A549 (cell line): ENCODE measurements around the gene NCOA1. TPM values are rescaled to one million over a fixed set of nuclear protein-coding genes. Genes with fewer than 3 reads are reported as not detected.

Experiments used
- ATAC-seq, 2 experiments: fragments of 200-7000 bp in 1 of 2; fragments of >200 bp in 1 of 2; cut with Nextera tagmentation in 1 of 2; cut with Tn5 transposase in 1 of 2; 3 replicates each; pipeline versions ENCODE4 v1.8.0 to v1.9.1; 2018 to 2020; ENCODE audit warnings: mild to moderate bottlenecking in 1 of 2, moderate library complexity in 1 of 2
- CTCF ChIA-PET: fragments of 300-600 bp; sonication (Branson Sonifier 250); formaldehyde crosslinking; extraction: SDS; loops from one replicate; lab custom pipeline; 2021; ENCODE audit warnings: antibody characterized with exemption, inconsistent platforms; lab: Yijun Ruan, JAX
- POLR2A ChIA-PET: fragments of 350-600 bp; formaldehyde crosslinking; extraction: SDS; loops from one replicate; lab custom pipeline; 2021; ENCODE audit warnings: antibody characterized with exemption, inconsistent platforms; lab: Yijun Ruan, JAX
- DNase-seq, 2 experiments: peaks; one replicate each; pipeline versions ENCODE4 v3.0.0 to v3.0.0-alpha.2; 2011 to 2016; ENCODE audit warnings: low read depth in 1 of 2, low spot score in 1 of 2
- FAIRE-seq: peaks from 2 replicates; lab custom pipeline; 2011; peaks lifted over from hg19 to GRCh38; lab: Jason Lieb, UNC
- H3K27ac ChIP-seq, 2 experiments: fragments of >200 bp; sonication (Bioruptor Twin); formaldehyde crosslinking; 3 replicates each; pipeline ENCODE4 v1.5.1; 2016 to 2017
- H3K4me1 ChIP-seq: fragments of >200 bp; sonication (Bioruptor Twin); formaldehyde crosslinking; 3 replicates; pipeline ENCODE4 v1.6.1; 2016
- H3K4me2 ChIP-seq: fragments of >200 bp; sonication (Bioruptor Twin); formaldehyde crosslinking; 3 replicates; pipeline ENCODE4 v1.6.1; 2016
- H3K4me3 ChIP-seq: fragments of >200 bp; sonication (Bioruptor Twin); formaldehyde crosslinking; 3 replicates; pipeline ENCODE4 v1.5.1; 2016
- H3K9me3 ChIP-seq: fragments of >200 bp; sonication (Bioruptor Twin); formaldehyde crosslinking; 3 replicates; pipeline ENCODE4 v1.6.1; 2016
- ESRRA ChIP-seq: fragments of 150-350 bp; IDR thresholded peaks from 2 replicates; pipeline ENCODE4 v1.6.1; 2014; ENCODE audit warnings: mild to moderate bottlenecking, low read length, borderline replicate concordance
- GATA3 ChIP-seq: IDR thresholded peaks from 2 replicates; pipeline ENCODE4 v1.6.1; 2012; ENCODE audit warnings: borderline replicate concordance
- HEYL ChIP-seq: fragments of 250-450 bp; sonication (Bioruptor Pico); IDR thresholded peaks from 2 replicates; pipeline ENCODE4 v1.8.0; 2021; ENCODE audit warnings: mild to moderate bottlenecking, moderate library complexity
- HMGXB4 ChIP-seq: fragments of 250-450 bp; sonication (Bioruptor Pico); IDR thresholded peaks from 2 replicates; pipeline ENCODE4 v1.5.0; 2021; ENCODE audit warnings: mild to moderate bottlenecking, moderate library complexity, borderline replicate concordance
- HOXB5 ChIP-seq: fragments of 250-450 bp; sonication (Bioruptor Pico); IDR thresholded peaks from 2 replicates; pipeline ENCODE4 v1.5.0; 2020; ENCODE audit warnings: mild to moderate bottlenecking, moderate library complexity
- JUNB ChIP-seq: fragments of >200 bp; sonication (Bioruptor Twin); formaldehyde crosslinking; IDR thresholded peaks from 2 replicates; pipeline ENCODE4 v1.6.1; 2016
- KDM1A ChIP-seq: fragments of 200-600 bp; sonication (generic); IDR thresholded peaks from 2 replicates; pipeline ENCODE4 v1.6.1; 2016; ENCODE audit warnings: low read depth, mild to moderate bottlenecking
- KDM5A ChIP-seq: fragments of 200-600 bp; sonication (generic); IDR thresholded peaks from 2 replicates; pipeline ENCODE4 v1.6.1; 2016; ENCODE audit warnings: antibody characterized with exemption, mild to moderate bottlenecking
- NFE2L2 ChIP-seq: fragments of 150-350 bp; conservative IDR thresholded peaks from 2 replicates; pipeline ENCODE4 v1.6.1; 2014; ENCODE audit warnings: low read length
- NR3C1 ChIP-seq: fragments of >200 bp; sonication (Bioruptor Twin); formaldehyde crosslinking; IDR thresholded peaks from 3 replicates; pipeline ENCODE4 v1.6.1; 2017
- PBX3 ChIP-seq: IDR thresholded peaks from 2 replicates; pipeline ENCODE4 v1.6.1; 2012
- PHF8 ChIP-seq: fragments of 200-600 bp; sonication (generic); IDR thresholded peaks from 2 replicates; pipeline ENCODE4 v1.6.1; 2016; ENCODE audit warnings: low read depth, mild to moderate bottlenecking, antibody characterized with exemption, moderate library complexity, borderline replicate concordance
- POLR2A ChIP-seq: IDR thresholded peaks from 2 replicates; pipeline ENCODE4 v1.6.1; 2012; ENCODE audit warnings: mild to moderate bottlenecking, low read length
- POLR2AphosphoS2 ChIP-seq: conservative IDR thresholded peaks from 2 replicates; pipeline ENCODE4 v1.6.1; 2012; ENCODE audit warnings: low read length, improper control_type of control experiment, inconsistent platforms
- RAD21 ChIP-seq, 2 experiments: fragments of >200 bp in 1 of 2; sonication (Bioruptor Twin) in 1 of 2; formaldehyde crosslinking in 1 of 2; IDR thresholded peaks in 1 of 2; conservative IDR thresholded peaks in 1 of 2; 2 replicates in 1 of 2; 3 replicates in 1 of 2; pipeline ENCODE4 v1.6.1; 2012 to 2018; ENCODE audit warnings: inconsistent platforms in 1 of 2
- RARB ChIP-seq: fragments of 250-450 bp; sonication (Bioruptor Pico); IDR thresholded peaks from 2 replicates; pipeline ENCODE4 v1.8.0; 2021; ENCODE audit warnings: mild to moderate bottlenecking, moderate library complexity
- SREBF2 ChIP-seq: fragments of 450-650 bp; IDR thresholded peaks from 2 replicates; pipeline ENCODE4 v1.6.1; 2014; ENCODE audit warnings: mild to moderate bottlenecking, moderate library complexity
- TFCP2L1 ChIP-seq: fragments of 250-450 bp; sonication (Bioruptor Pico); IDR thresholded peaks from 2 replicates; pipeline ENCODE4 v1.5.0; 2021; ENCODE audit warnings: mild to moderate bottlenecking
- USF2 ChIP-seq: fragments of 450-650 bp; IDR thresholded peaks from 2 replicates; pipeline ENCODE4 v1.6.1; 2014; ENCODE audit warnings: antibody characterized with exemption
- ZC3H11A ChIP-seq: fragments of 450-650 bp; IDR thresholded peaks from 2 replicates; pipeline ENCODE4 v1.6.1; 2014; ENCODE audit warnings: antibody characterized with exemption, mild to moderate bottlenecking
- ZFP36 ChIP-seq: fragments of 450-650 bp; IDR thresholded peaks from 2 replicates; pipeline ENCODE4 v1.6.1; 2014; ENCODE audit warnings: borderline replicate concordance; ENCODE audit not compliant: partially characterized antibody
- WGBS: methylation state at CpG from one replicate; pipeline ENCODE4 v1.1.6; 2017; ENCODE audit errors: missing lambda C conversion rate; 5-methylcytosine and 5-hydroxymethylcytosine counted together
- polyA plus RNA-seq, 4 experiments: library from polyadenylated mRNA; depleted of rRNA in 3 of 4; stranded (reverse); fragments of >200 nt; fragmentation: RNase III in 1 of 4; extraction: RNeasy Plus Mini Kit Qiagen cat#74134 plus additional on column Dnase treatment in 1 of 4; gene quantifications; 2 replicates in 3 of 4; 3 replicates in 1 of 4; pipeline ENCODE4 v1.2.3, GENCODE V29; 2011 to 2017

NCOA1 gene
- polyA plus RNA-seq, 2 of the 4 experiments (the other 2 are of a cell fraction): 7.6 to 29.9 TPM

GRCh38 chr2:24644032-24644431 lies 153.0 kb downstream of the NCOA1 start:
- Histone ChIP-seq H3K4me2 (no peak overlapping the region), H3K27ac (no peak overlapping the region), H3K9me3 (no peaks in the 10 kb centered on the region), H3K4me1 (no peaks in the 10 kb centered on the region), H3K4me3 (no peak overlapping the region)
- no peak for DNase-seq
- no peak for ATAC-seq
- 88% methylated on average over 2 of the region's 2 CpGs for WGBS
- ChIA-PET CTCF (no interaction called here), POLR2A (interaction anchor here (0.7 kb wide), 1 partner anchor 128 kb away, joined by 5 read pairs; no protein-coding TSS in a partner anchor)
- TF ChIP-seq ZFP36: no peak
- TF ChIP-seq NFE2L2: no peak
- TF ChIP-seq ESRRA: no peak
- TF ChIP-seq POLR2A: no peak
- no peak for TF ChIP-seq KDM1A
- no peak for TF ChIP-seq PHF8
- no peak for FAIRE-seq

GRCh38 chr2:24650997-24651642 lies 160.1 kb downstream of the NCOA1 start:
- TF ChIP-seq NR3C1 (no peak), HEYL (CRISPR knock-in tag) (no peak), HOXB5 (CRISPR knock-in tag) (no peak), HMGXB4 (CRISPR knock-in tag) (no peak), TFCP2L1 (CRISPR knock-in tag) (no peak), GATA3 (no peak), USF2 (no peak), JUNB (no peak)
- TF ChIP-seq, all 56 proteins: peak for 0
- Histone ChIP-seq H3K4me1 (no peaks in the 10 kb centered on the region), H3K4me3 (no peak overlapping the region), H3K4me2 (no peak overlapping the region), H3K27ac (no peak overlapping the region), H3K9me3 (no peaks in the 10 kb centered on the region)
- CTCF ChIA-PET: interaction anchor here (0.6 kb wide), 1 partner anchor 390 kb away, joined by 3 read pairs; no protein-coding TSS in a partner anchor
- no peak for FAIRE-seq
- no peak for DNase-seq
- POLR2A ChIA-PET: no interaction called here
- no peak for ATAC-seq

DNA sequence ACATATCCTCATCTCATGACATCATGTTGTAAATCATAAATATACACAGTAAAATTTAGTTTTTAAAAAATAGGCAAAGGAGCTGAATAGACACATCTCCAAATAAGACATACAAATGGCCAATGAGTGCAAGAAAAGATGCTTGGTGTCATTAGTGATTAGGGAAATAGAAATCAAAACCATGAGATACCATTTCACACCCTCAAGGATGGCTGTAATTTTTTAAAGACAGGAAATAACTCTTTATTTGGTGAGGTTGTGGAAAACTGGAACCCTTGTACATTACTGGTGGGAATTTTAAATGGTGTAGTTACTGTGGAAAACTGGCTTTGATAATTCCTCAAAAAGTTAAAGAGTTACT lies 160.6 kb downstream of the NCOA1 start:
- Histone ChIP-seq H3K9me3 (no peaks in the 10 kb centered on the region), H3K4me3 (no peak overlapping the region), H3K4me2 (no peak overlapping the region), H3K27ac (no peak overlapping the region), H3K4me1 (no peaks in the 10 kb centered on the region)
- TF ChIP-seq ZC3H11A (no peak), KDM5A (no peak), POLR2AphosphoS2 (no peak), RAD21 (conservative IDR thresholded peaks at IDR 0.05 in 1 of 2, IDR thresholded peaks at IDR 0.05 in 1 of 2) (no peak), SREBF2 (no peak), PBX3 (no peak), ZFP36 (no peak), RARB (CRISPR knock-in tag) (no peak)
- DNase-seq (no peak), ATAC-seq (no peak), FAIRE-seq (peak; percentile 51)
- CTCF ChIA-PET: no interaction called here
- POLR2A ChIA-PET: no interaction called here
